OCI-LY1 (cell line): ENCODE data around the gene XRRA1.

Experiments
- H2AFZ ChIP-seq: fragments of 200-600 bp; sonication (generic), shearing (Covaris generic); 2 replicates; pipeline ENCODE4 v1.6.0; 2014; ENCODE audit warnings: antibody characterized with exemption, mild to moderate bottlenecking, low read length
- H3F3A ChIP-seq: fragments of 200-600 bp; sonication (generic), shearing (Covaris generic); 2 replicates; pipeline ENCODE4 v1.6.0; 2014; ENCODE audit warnings: mild to moderate bottlenecking, antibody characterized with exemption, low read length, moderate library complexity; ENCODE audit not compliant: insufficient read depth
- H3K27ac ChIP-seq: fragments of 200-600 bp; sonication (generic); 2 replicates; pipeline ENCODE4 v1.5.1; 2014; ENCODE audit warnings: low read length, mixed run types, mild to moderate bottlenecking, low read depth; ENCODE audit not compliant: poor library complexity, severe bottlenecking
- H3K27me3 ChIP-seq: fragments of 200-600 bp; sonication (generic); 2 replicates; pipeline ENCODE4 v1.6.0; 2014; ENCODE audit warnings: antibody characterized with exemption, mild to moderate bottlenecking, low read length, moderate library complexity; ENCODE audit not compliant: insufficient read depth
- H3K36me3 ChIP-seq: fragments of 200-600 bp; sonication (generic); 2 replicates; pipeline ENCODE4 v1.6.1; 2014; ENCODE audit warnings: mild to moderate bottlenecking, antibody characterized with exemption, low read length, moderate library complexity, mixed read lengths; ENCODE audit not compliant: insufficient read depth
- H3K4me1 ChIP-seq: fragments of 200-600 bp; sonication (generic); 2 replicates; pipeline ENCODE4 v1.5.1; 2014; ENCODE audit warnings: mild to moderate bottlenecking, low read length, moderate library complexity; ENCODE audit not compliant: insufficient read depth, severe bottlenecking
- H3K4me2 ChIP-seq: fragments of 200-600 bp; sonication (generic), shearing (Covaris generic); 2 replicates; pipeline ENCODE4 v1.6.1; 2014; ENCODE audit warnings: low read length
- H3K4me3 ChIP-seq: fragments of 200-600 bp; sonication (generic); 2 replicates; pipeline ENCODE4 v1.5.1; 2014; ENCODE audit warnings: low read length, low read depth, mild to moderate bottlenecking, mixed read lengths; ENCODE audit not compliant: poor library complexity, severe bottlenecking
- H3K79me2 ChIP-seq: fragments of 200-600 bp; shearing (Covaris generic); 2 replicates; pipeline ENCODE4 v1.6.1; 2016; ENCODE audit warnings: mixed run types, low read length, mixed read lengths; ENCODE audit not compliant: insufficient read depth
- H3K9ac ChIP-seq: fragments of 200-600 bp; sonication (generic), shearing (Covaris generic); 2 replicates; pipeline ENCODE4 v1.6.1; 2014; ENCODE audit warnings: mild to moderate bottlenecking, low read length, mixed read lengths
- H3K9me2 ChIP-seq: fragments of 200-600 bp; sonication (generic), shearing (Covaris generic); 2 replicates; pipeline ENCODE4 v1.6.1; 2014; ENCODE audit warnings: low read depth, mild to moderate bottlenecking, low read length, mixed read lengths
- H3K9me3 ChIP-seq: fragments of 200-600 bp; shearing (Covaris generic); 2 replicates; pipeline ENCODE4 v1.6.1; 2014; ENCODE audit warnings: low read length, mixed read lengths
- H4K20me1 ChIP-seq: fragments of 200-600 bp; sonication (generic), shearing (Covaris generic); 2 replicates; pipeline ENCODE4 v1.6.0; 2016; ENCODE audit warnings: mild to moderate bottlenecking, low read length; ENCODE audit not compliant: insufficient read depth
- CTCF ChIP-seq: fragments of 200-600 bp; sonication (generic), shearing (Covaris generic); IDR thresholded peaks from 2 replicates; pipeline ENCODE4 v1.5.1; 2017; ENCODE audit warnings: mild to moderate bottlenecking, antibody characterized with exemption, low read length, moderate library complexity, mixed read lengths
- EZH2 ChIP-seq: fragments of 200-600 bp; sonication (generic), shearing (Covaris generic); IDR thresholded peaks from 2 replicates; pipeline ENCODE4 v1.8.0; 2017; ENCODE audit warnings: borderline replicate concordance, mixed run types, mild to moderate bottlenecking, antibody characterized with exemption, low read length, moderate library complexity, mixed read lengths

The XRRA1 gene

GRCh38 chr11:74863410-74863809 lies 85.5 kb downstream of the XRRA1 start:
- Histone ChIP-seq H3K36me3 (peaks cover 87% of the 10 kb centered on the region), H3K27me3 (no peaks in the 10 kb centered on the region), H3K79me2 (no peaks in the 10 kb centered on the region), H4K20me1 (no peaks in the 10 kb centered on the region), H3K4me2 (no peak overlapping the region), H3K4me1 (no peaks in the 10 kb centered on the region), H3K4me3 (no peak overlapping the region), H2AFZ (no peak overlapping the region), H3K9ac (no peak overlapping the region), H3K9me2 (no peaks in the 10 kb centered on the region), H3F3A (no peaks in the 10 kb centered on the region), H3K9me3 (peaks cover 17% of the 10 kb centered on the region), H3K27ac (no peak overlapping the region)
- TF ChIP-seq CTCF (no peak), EZH2 (no peak)

- no peaks in the 10 kb centered on the region for H3K79me2 ChIP-seq
- H3K27me3 ChIP-seq = no peaks in the 10 kb centered on the region
- no peak overlapping the region for H3K4me2 ChIP-seq
These were observed 88.1 kb downstream of the XRRA1 start for GRCh38 chr11:74860743-74861142.

GRCh38 chr11:74853223-74853622 lies 95.7 kb downstream of the XRRA1 start:
- Histone ChIP-seq H3K4me3 (no peak overlapping the region), H3K36me3 (peaks cover 31% of the 10 kb centered on the region), H3F3A (no peaks in the 10 kb centered on the region), H3K27ac (no peak overlapping the region), H3K27me3 (no peaks in the 10 kb centered on the region), H3K9me2 (no peaks in the 10 kb centered on the region), H4K20me1 (no peaks in the 10 kb centered on the region), H3K4me2 (no peak overlapping the region), H3K79me2 (no peaks in the 10 kb centered on the region), H3K9ac (no peak overlapping the region), H3K4me1 (no peaks in the 10 kb centered on the region), H2AFZ (no peak overlapping the region), H3K9me3 (no peaks in the 10 kb centered on the region)
- TF ChIP-seq EZH2 (no peak), CTCF (no peak)

More at GRCh38 chr11:74860743-74861142, 88.1 kb downstream of the XRRA1 start:
- no peaks in the 10 kb centered on the region for H4K20me1 ChIP-seq
- H3K9me2 ChIP-seq = no peaks in the 10 kb centered on the region
- H3K36me3 ChIP-seq = peaks cover 70% of the 10 kb centered on the region
- TF ChIP-seq EZH2 (no peak), CTCF (no peak)
- peaks cover 4% of the 10 kb centered on the region; the same call in 1 of the 2 replicates for H3K9me3 ChIP-seq
- no peak overlapping the region for H3K4me3 ChIP-seq
- H3F3A ChIP-seq = no peaks in the 10 kb centered on the region
- no peak overlapping the region for H2AFZ ChIP-seq
- no peak overlapping the region for H3K27ac ChIP-seq
- H3K9ac ChIP-seq = no peak overlapping the region
- H3K4me1 ChIP-seq = no peaks in the 10 kb centered on the region
